ENCODE measurements around the gene HAPLN2.

HAPLN2 gene

GRCh38 chr1:156664767-156665411 is 45.7 kb downstream of the HAPLN2 start:
- no peak for FAIRE-seq

GRCh38 chr1:156665539-156665938 is 46.3 kb downstream of the HAPLN2 start:
- no peak for FAIRE-seq

- FAIRE-seq, result no peak
Observed at GRCh38 chr1:156666862-156667609, 47.8 kb downstream of the HAPLN2 start.

- FAIRE-seq, result no peak
Observed at GRCh38 chr1:156667610-156667967, 48.4 kb downstream of the HAPLN2 start.

- no peak for FAIRE-seq
Observed at GRCh38 chr1:156667968-156668709, 48.9 kb downstream of the HAPLN2 start.

- no peak for FAIRE-seq
Observed at GRCh38 chr1:156668801-156669637, 49.8 kb downstream of the HAPLN2 start.

- FAIRE-seq, result no peak
Observed at GRCh38 chr1:156669794-156670193, 50.6 kb downstream of the HAPLN2 start.

- no peak for FAIRE-seq
Observed at GRCh38 chr1:156670359-156670758, 51.1 kb downstream of the HAPLN2 start.

- FAIRE-seq, result no peak
Observed at GRCh38 chr1:156670791-156671190, 51.6 kb downstream of the HAPLN2 start.

- FAIRE-seq, result no peak
Observed at GRCh38 chr1:156671804-156672203, 52.6 kb downstream of the HAPLN2 start.

- FAIRE-seq, result no peak
Observed at GRCh38 chr1:156673387-156674121, 54.3 kb downstream of the HAPLN2 start.
